ENCODE results near the gene AMPD2.

DNA sequence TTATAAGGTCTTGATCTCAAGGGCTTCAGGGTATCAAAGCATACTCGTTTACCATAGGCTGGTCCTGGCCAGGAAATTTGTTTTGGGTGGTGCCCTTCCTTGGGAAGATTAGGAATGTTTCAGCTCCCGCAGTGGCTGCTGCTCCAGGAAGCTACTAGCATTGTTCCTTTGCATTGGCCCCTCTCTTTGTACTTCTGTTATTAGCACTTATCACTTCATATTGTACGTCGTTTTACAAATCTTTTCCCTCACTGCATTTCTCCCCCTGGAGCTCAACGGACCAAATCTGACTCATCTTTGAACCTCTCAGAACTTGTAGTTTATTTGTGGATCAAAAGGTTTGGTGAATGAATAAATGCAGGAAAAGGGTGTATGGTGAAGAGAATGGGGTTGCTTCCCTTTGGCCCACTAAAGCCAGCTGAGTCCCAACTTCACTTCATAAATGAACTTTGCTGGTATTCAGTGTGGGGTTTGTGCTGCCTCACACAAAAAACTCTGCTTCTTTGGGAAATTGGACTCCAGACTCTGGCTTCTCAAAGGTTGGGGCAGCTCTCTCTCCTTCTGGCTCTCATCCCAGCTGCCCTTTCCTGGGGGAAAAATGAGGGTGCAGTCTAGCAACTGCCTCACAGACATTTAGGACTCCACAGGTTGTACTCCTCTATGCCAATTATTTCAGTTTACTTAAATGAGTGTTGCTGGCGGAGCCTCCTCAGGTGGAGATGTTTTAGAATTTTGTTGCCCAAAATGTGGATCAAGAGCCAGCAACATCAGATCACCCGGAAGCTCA is 6.1 kb upstream of the AMPD2 start:
- TF ChIP-seq, protein P1, sequence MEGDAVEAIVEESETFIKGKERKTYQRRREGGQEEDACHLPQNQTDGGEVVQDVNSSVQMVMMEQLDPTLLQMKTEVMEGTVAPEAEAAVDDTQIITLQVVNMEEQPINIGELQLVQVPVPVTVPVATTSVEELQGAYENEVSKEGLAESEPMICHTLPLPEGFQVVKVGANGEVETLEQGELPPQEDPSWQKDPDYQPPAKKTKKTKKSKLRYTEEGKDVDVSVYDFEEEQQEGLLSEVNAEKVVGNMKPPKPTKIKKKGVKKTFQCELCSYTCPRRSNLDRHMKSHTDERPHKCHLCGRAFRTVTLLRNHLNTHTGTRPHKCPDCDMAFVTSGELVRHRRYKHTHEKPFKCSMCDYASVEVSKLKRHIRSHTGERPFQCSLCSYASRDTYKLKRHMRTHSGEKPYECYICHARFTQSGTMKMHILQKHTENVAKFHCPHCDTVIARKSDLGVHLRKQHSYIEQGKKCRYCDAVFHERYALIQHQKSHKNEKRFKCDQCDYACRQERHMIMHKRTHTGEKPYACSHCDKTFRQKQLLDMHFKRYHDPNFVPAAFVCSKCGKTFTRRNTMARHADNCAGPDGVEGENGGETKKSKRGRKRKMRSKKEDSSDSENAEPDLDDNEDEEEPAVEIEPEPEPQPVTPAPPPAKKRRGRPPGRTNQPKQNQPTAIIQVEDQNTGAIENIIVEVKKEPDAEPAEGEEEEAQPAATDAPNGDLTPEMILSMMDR (IDR thresholded peaks at IDR 0.05; ENCODE audit: low read depth, low read length, poor library complexity, severe bottlenecking), result no peak
- no peak for TF ChIP-seq EZH2phosphoT487 (IDR thresholded peaks at IDR 0.05; ENCODE audit: borderline replicate concordance, low read length)

Measured in DOHH2 (cell line).